Measurements from ENCODE around the gene DENR. TPM values are rescaled to one million over a fixed set of nuclear protein-coding genes. Genes with fewer than 3 reads are reported as not detected.
A peak's percentile ranks its signal among the peaks of the same experiment; 100 is the strongest.

DENR gene
- total RNA-seq, 1 experiment from 2014 or later: 66.6 TPM

GRCh38 chr12:122730215-122731014, 22.2 kb upstream of the DENR start, which contains the start of gene HCAR1:
HCAR1 (minus strand) TSS chr12:122730844; CDS start chr12:122730339, 505 bp downstream.
- intact Hi-C loops (cut with micrococcal nuclease; ENCODE audit: unreplicated experiment): no loop called here
- ChIA-PET CTCF (no interaction called here), POLR2A (ENCODE audit: unreplicated experiment) (interaction anchor here (0.7 kb wide), 1 partner anchor 38 kb away, joined by 5 read pairs; no protein-coding TSS in a partner anchor)
- BruUV-seq (replicated peaks): no TSS peak
- Histone ChIP-seq H3K27me3 (ENCODE audit: insufficient read depth, low read depth) (no peaks in the 10 kb centered on the region), H3K79me2 (ENCODE audit: low read depth) (peaks cover 54% of the 10 kb centered on the region), H3K4me3 (peak within 1 kb of the TSS; percentile 77), H3K9me3 (ENCODE audit: insufficient read depth, low read depth) (no peaks in the 10 kb centered on the region), H3F3A (ENCODE audit: insufficient read depth, low read depth) (peaks cover 47% of the 10 kb centered on the region), H3K4me1 (replicated peaks; ENCODE audit: insufficient read depth) (peaks cover 37% of the 10 kb centered on the region), H3K9me2 (ENCODE audit: insufficient read depth) (no peaks in the 10 kb centered on the region), H2AFZ (peak within 1 kb of the TSS; percentile 87), H3K36me3 (ENCODE audit: low read depth) (no peaks in the 10 kb centered on the region), H3K27ac (peak within 1 kb of the TSS; percentile 61), H3K4me2 (peak within 1 kb of the TSS; percentile 82), H4K20me1 (ENCODE audit: insufficient read depth) (no peaks in the 10 kb centered on the region)
- TF ChIP-seq CTCF (conservative IDR thresholded peaks at IDR 0.05) (no peak), EZH2 (IDR thresholded peaks at IDR 0.05; ENCODE audit: low read depth) (no peak)
- peak; percentile 23 to 58 for DNase-seq

GRCh38 chr12:122732170-122732569, 20.5 kb upstream of the DENR start:
- Histone ChIP-seq H3K9me3 (ENCODE audit: insufficient read depth, low read depth) (no peaks in the 10 kb centered on the region), H3K79me2 (ENCODE audit: low read depth) (peaks cover 41% of the 10 kb centered on the region), H3K9me2 (ENCODE audit: insufficient read depth) (no peaks in the 10 kb centered on the region), H3K4me2 (no peak overlapping the region), H3K4me3 (no peak overlapping the region), H4K20me1 (ENCODE audit: insufficient read depth) (no peaks in the 10 kb centered on the region), H3K4me1 (replicated peaks; ENCODE audit: insufficient read depth) (peaks cover 21% of the 10 kb centered on the region), H3F3A (ENCODE audit: insufficient read depth, low read depth) (peaks cover 30% of the 10 kb centered on the region), H3K36me3 (ENCODE audit: low read depth) (no peaks in the 10 kb centered on the region), H3K27me3 (ENCODE audit: insufficient read depth, low read depth) (no peaks in the 10 kb centered on the region), H2AFZ (no peak overlapping the region), H3K27ac (no peak overlapping the region)
- ChIA-PET CTCF (no interaction called here), POLR2A (ENCODE audit: unreplicated experiment) (no interaction called here)
- no TSS peak for BruUV-seq (replicated peaks)
- TF ChIP-seq CTCF (conservative IDR thresholded peaks at IDR 0.05): no peak
- TF ChIP-seq EZH2 (IDR thresholded peaks at IDR 0.05; ENCODE audit: low read depth): no peak
- intact Hi-C loops (cut with micrococcal nuclease; ENCODE audit: unreplicated experiment): no loop called here
- no peak for DNase-seq

GRCh38 chr12:122732611-122733010, 20.0 kb upstream of the DENR start:
- no peaks in the 10 kb centered on the region for H3K36me3 ChIP-seq (ENCODE audit: low read depth)
- DNase-seq: no peak
- CTCF ChIA-PET: interaction anchor here (0.5 kb wide), 1 partner anchor 21 kb away, joined by 22 read pairs; no protein-coding TSS in a partner anchor
- H3F3A ChIP-seq (ENCODE audit: insufficient read depth, low read depth): peaks cover 26% of the 10 kb centered on the region
- H3K79me2 ChIP-seq (ENCODE audit: low read depth): peaks cover 37% of the 10 kb centered on the region
- H3K27me3 ChIP-seq (ENCODE audit: insufficient read depth, low read depth): no peaks in the 10 kb centered on the region
- no peak overlapping the region for H3K4me3 ChIP-seq
- no peak overlapping the region for H3K4me2 ChIP-seq
- H3K9me2 ChIP-seq (ENCODE audit: insufficient read depth): no peaks in the 10 kb centered on the region
- TF ChIP-seq EZH2 (IDR thresholded peaks at IDR 0.05; ENCODE audit: low read depth) (no peak), CTCF (conservative IDR thresholded peaks at IDR 0.05) (no peak)
- no TSS peak for BruUV-seq (replicated peaks)
- no peaks in the 10 kb centered on the region for H4K20me1 ChIP-seq (ENCODE audit: insufficient read depth)
- H3K27ac ChIP-seq: no peak overlapping the region
- H3K4me1 ChIP-seq (replicated peaks; ENCODE audit: insufficient read depth): peaks cover 17% of the 10 kb centered on the region
- POLR2A ChIA-PET (ENCODE audit: unreplicated experiment): no interaction called here
- intact Hi-C loops (cut with micrococcal nuclease; ENCODE audit: unreplicated experiment): no loop called here
- H3K9me3 ChIP-seq (ENCODE audit: insufficient read depth, low read depth): no peaks in the 10 kb centered on the region
- H2AFZ ChIP-seq: no peak overlapping the region

Data from PC-9 (cell line).